GM12891 (cell line): Measurements from ENCODE around the gene SMAD7.

Experiments
- PAX5 ChIP-seq: IDR thresholded peaks from 2 replicates; pipeline ENCODE4 v1.6.1; 2011; ENCODE audit warnings: low read length, moderate library complexity, mild to moderate bottlenecking; ENCODE audit not compliant: insufficient read depth, severe bottlenecking
- POLR2A ChIP-seq: IDR thresholded peaks from 2 replicates; pipeline ENCODE4 v1.6.1; 2011; ENCODE audit warnings: low read depth, low read length, control low read depth
- POLR2AphosphoS5 ChIP-seq: IDR thresholded peaks from 2 replicates; pipeline ENCODE4 v1.6.1; 2011; ENCODE audit warnings: low read depth, low read length, control low read depth
- TAF1 ChIP-seq: IDR thresholded peaks from 2 replicates; pipeline ENCODE4 v1.6.1; 2011; ENCODE audit warnings: low read depth, low read length, control low read depth

DNA sequence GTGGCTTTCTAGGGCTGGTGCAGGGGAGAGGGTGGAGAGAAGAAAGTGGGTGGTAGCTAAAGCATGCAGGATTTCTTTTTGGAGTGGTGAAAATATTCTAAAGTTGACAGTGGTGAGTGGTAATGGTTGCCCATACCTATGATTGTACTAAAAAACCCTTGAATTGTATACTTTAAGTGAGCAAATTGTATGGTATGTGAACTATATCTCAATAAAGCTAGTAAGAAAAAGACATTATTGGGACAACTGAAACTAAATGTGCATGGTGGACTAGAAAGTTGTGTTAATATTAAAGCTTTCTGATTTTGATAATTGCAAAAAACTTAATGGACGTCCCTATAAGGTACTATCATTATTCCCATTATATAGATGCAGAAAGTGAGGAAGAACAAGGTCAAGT lies 50.3 kb downstream of the SMAD7 start:
- no peak for TF ChIP-seq POLR2A
- no peak for TF ChIP-seq POLR2AphosphoS5
- TF ChIP-seq TAF1, result no peak
- no peak for TF ChIP-seq PAX5
